ENCODE measurements around the gene ABCA12. TPM values are rescaled to one million over a fixed set of nuclear protein-coding genes. Genes with fewer than 3 reads are reported as not detected.

Gene ABCA12
- total RNA-seq, 1 donor from 2014 or later: 7.1 TPM

DNA sequence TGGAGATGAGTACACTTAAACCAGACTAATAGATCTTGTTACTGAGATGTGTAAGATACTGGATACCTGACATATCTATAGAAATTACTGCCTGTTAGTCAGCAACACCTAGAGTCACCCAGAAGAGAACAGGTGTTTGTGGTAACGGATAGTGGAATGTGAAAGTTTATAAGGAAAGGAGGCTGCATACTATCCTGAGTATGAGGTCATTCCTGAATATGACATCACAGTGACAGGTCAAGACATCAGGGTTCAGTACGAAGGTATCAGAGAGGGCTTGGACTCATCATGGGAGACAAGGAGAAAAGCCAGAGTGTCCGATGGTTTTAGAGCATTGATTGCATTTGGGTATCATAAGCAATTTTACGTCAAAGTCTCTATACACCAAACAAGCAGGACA lies 55.3 kb downstream of the ABCA12 start:
- TF ChIP-seq, protein P1, sequence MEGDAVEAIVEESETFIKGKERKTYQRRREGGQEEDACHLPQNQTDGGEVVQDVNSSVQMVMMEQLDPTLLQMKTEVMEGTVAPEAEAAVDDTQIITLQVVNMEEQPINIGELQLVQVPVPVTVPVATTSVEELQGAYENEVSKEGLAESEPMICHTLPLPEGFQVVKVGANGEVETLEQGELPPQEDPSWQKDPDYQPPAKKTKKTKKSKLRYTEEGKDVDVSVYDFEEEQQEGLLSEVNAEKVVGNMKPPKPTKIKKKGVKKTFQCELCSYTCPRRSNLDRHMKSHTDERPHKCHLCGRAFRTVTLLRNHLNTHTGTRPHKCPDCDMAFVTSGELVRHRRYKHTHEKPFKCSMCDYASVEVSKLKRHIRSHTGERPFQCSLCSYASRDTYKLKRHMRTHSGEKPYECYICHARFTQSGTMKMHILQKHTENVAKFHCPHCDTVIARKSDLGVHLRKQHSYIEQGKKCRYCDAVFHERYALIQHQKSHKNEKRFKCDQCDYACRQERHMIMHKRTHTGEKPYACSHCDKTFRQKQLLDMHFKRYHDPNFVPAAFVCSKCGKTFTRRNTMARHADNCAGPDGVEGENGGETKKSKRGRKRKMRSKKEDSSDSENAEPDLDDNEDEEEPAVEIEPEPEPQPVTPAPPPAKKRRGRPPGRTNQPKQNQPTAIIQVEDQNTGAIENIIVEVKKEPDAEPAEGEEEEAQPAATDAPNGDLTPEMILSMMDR (IDR thresholded peaks at IDR 0.05; ENCODE audit: insufficient read depth, low read length, severe bottlenecking): no peak
- Histone ChIP-seq H3K4me3 (ENCODE audit: low read depth, low read length) (no peak overlapping the region), H3K36me3 (ENCODE audit: control insufficient read depth, insufficient read depth, low read length) (no peaks in the 10 kb centered on the region), H3K27me3 (ENCODE audit: control insufficient read depth, insufficient read depth, low read length) (no peaks in the 10 kb centered on the region)
- FAIRE-seq: peak; percentile 23
- no peak for DNase-seq (ENCODE audit: low read depth)

DNA sequence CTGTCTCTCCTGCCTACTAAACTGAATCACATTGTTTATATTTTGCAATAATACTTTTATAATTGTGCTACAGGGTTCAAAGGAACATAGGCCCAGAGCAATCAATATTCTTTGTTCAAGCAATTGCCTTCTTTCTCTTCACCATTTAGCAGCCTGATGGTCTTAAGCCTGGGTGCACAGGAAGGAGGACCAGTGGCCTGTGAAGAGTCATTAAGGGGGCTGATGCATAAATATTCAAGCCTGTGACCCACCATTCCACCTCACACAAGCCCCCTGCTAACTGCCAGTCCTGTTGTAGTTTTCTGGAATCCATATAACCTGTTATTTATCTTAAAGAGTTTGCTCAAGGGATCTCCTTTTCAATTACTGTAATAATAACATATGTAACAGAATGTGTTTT lies 56.0 kb downstream of the ABCA12 start:
- DNase-seq (ENCODE audit: low read depth) (no peak), FAIRE-seq (no peak)
- Histone ChIP-seq H3K27me3 (ENCODE audit: control insufficient read depth, insufficient read depth, low read length) (no peaks in the 10 kb centered on the region), H3K36me3 (ENCODE audit: control insufficient read depth, insufficient read depth, low read length) (no peaks in the 10 kb centered on the region), H3K4me3 (ENCODE audit: low read depth, low read length) (no peak overlapping the region)
- TF ChIP-seq, protein P1 (IDR thresholded peaks at IDR 0.05; ENCODE audit: insufficient read depth, low read length, severe bottlenecking): no peak

DNA sequence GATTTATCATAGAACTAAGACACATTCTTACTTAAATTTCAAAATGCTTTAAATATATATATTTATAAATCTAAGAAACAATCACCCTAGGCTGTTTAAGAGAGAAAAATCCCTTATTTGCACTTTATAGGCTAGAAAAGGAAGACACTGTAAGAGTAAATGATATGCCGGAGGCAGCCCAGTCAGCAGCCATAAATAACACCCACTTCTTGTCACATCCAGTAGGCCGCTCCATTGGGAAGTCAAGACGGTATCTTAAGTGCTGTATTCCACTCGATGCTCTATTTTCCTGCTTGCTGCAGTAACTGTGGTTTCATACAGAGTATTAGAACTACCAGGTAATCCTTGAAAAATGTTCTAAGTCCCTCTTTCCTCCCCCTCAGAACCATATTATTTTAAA lies 57.9 kb downstream of the ABCA12 start:
- TF ChIP-seq, protein P1 (IDR thresholded peaks at IDR 0.05; ENCODE audit: insufficient read depth, low read length, severe bottlenecking): no peak
- Histone ChIP-seq H3K36me3 (ENCODE audit: control insufficient read depth, insufficient read depth, low read length) (no peaks in the 10 kb centered on the region), H3K4me3 (ENCODE audit: low read depth, low read length) (no peak overlapping the region), H3K27me3 (ENCODE audit: control insufficient read depth, insufficient read depth, low read length) (no peaks in the 10 kb centered on the region)
- FAIRE-seq (no peak), DNase-seq (ENCODE audit: low read depth) (no peak)

DNA sequence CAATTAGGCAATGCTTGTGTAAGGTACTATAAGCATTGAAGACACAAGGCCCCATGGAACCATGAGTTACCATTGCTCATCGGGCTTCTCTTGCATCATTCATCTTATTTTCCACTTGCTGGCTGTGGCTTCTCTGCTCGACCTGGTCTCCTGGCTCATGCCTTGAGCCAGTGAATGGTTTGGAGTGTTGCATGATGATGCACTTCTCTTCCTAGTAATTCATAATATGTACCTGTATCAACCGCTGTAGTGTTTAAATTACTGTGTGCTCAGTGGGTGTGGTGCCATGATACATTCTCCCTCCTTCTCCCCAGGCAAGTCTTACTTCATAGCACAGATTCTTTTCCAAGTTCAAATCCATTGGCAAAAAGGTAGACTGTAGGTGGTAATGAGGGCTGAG lies 66.8 kb downstream of the ABCA12 start:
- Histone ChIP-seq H3K27me3 (ENCODE audit: control insufficient read depth, insufficient read depth, low read length) (no peaks in the 10 kb centered on the region), H3K36me3 (ENCODE audit: control insufficient read depth, insufficient read depth, low read length) (no peaks in the 10 kb centered on the region), H3K4me3 (ENCODE audit: low read depth, low read length) (no peak overlapping the region)
- TF ChIP-seq, protein P1 (IDR thresholded peaks at IDR 0.05; ENCODE audit: insufficient read depth, low read length, severe bottlenecking): no peak
- FAIRE-seq (peak; percentile 100), DNase-seq (ENCODE audit: low read depth) (peak; percentile 99)

DNA sequence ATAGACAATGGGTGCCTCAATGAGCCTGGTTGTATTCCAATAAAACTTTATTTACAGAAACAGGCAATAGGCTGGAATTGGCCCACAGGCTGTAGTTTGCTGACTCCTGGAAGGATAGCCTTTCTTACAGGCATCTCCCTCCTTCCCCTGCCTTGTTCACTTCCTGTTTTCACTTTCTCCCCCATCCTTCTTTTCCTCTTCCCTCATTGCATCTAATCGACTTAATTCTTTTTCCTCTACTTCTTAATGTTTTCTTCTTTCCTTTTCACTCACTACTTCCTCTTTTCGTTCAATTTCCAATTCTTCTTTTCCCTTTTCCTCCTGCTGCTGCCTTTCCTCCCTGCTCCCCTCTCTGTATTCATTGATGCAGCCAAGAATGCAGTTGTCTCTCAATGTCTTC lies 70.0 kb downstream of the ABCA12 start:
- FAIRE-seq (no peak), DNase-seq (ENCODE audit: low read depth) (no peak)

DNA sequence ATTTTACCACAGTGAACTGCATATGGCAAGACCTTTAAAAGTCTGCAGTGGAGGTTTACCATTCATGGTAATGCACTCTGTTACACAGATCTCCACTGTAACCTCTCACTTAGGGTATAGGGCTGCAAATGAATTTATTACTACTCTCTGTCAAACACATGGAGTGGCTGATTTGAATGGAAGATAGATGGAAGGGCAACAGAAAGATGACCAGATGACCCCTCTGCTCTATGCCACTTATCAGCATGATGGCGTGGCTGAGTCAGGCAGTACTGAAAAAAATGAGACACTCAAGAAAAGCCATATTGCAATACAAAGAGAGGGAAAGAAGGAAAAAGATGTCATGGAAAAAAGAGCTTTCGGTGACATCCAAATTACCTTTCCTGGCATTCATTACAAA lies 72.3 kb downstream of the ABCA12 start:
- DNase-seq (ENCODE audit: low read depth): no peak
- Histone ChIP-seq H3K36me3 (ENCODE audit: control insufficient read depth, insufficient read depth, low read length) (peaks cover 2% of the 10 kb centered on the region), H3K4me3 (ENCODE audit: low read depth, low read length) (no peak overlapping the region), H3K27me3 (ENCODE audit: control insufficient read depth, insufficient read depth, low read length) (no peaks in the 10 kb centered on the region)
- TF ChIP-seq, protein P1 (IDR thresholded peaks at IDR 0.05; ENCODE audit: insufficient read depth, low read length, severe bottlenecking): no peak
- no peak for FAIRE-seq

More for the DNA sequence above, 70.0 kb downstream of the ABCA12 start:
- Histone ChIP-seq H3K27me3 (ENCODE audit: control insufficient read depth, insufficient read depth, low read length) (no peaks in the 10 kb centered on the region), H3K36me3 (ENCODE audit: control insufficient read depth, insufficient read depth, low read length) (peaks cover 2% of the 10 kb centered on the region), H3K4me3 (ENCODE audit: low read depth, low read length) (no peak overlapping the region)
- TF ChIP-seq, protein P1 (IDR thresholded peaks at IDR 0.05; ENCODE audit: insufficient read depth, low read length, severe bottlenecking): no peak
